ENCODE data around the gene ARL2. TPM values are rescaled to one million over a fixed set of nuclear protein-coding genes. Genes with fewer than 3 reads are reported as not detected.

The ARL2 gene
- total RNA-seq, 1 experiment from 2014 or later = 203 TPM

DNA sequence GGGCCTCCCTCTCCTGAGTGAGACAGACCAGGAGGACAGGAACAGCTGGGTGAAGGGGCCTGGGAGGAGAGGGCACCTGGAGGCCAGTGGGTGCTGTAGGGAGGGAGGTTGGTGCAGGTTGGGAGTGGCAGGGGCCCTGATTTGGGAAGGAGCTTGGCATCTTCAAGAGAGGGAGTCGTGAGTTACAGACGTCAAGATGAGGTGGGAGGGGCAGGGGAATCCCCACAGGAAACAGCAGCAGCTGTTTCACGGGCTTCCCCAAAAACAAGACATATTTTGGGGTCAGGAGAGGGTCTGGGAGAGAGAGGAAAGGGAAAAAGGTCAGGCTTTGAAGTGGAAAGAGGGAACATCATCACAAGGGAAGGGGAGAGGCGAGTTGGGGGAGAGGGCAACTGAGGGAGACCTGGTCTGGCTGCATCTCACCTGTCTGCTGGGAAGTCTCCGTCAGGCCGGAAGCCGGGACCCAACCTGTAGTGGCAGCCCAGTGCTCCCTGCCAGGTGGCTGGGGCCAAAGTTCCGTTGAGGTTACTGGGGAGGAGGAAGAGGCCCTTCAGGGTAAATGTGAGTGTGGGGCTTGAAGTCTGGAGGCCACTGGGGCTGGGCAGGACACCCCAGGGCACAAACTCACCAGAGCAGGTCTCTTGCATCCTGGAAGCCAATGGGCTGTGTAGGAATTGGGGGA, 40.0 kb downstream of the ARL2 start:
- Histone ChIP-seq H4K20me1 (ENCODE audit: control insufficient read depth, insufficient read depth, insufficient read length) (no peaks in the 10 kb centered on the region), H2BK15ac (ENCODE audit: low read depth, low read length) (no peak overlapping the region), H3K14ac (ENCODE audit: insufficient read depth, low read length) (no peak overlapping the region), H2BK12ac (ENCODE audit: insufficient read length, low read depth, low read length) (no peak overlapping the region), H2BK120ac (ENCODE audit: low read depth, low read length, poor library complexity, severe bottlenecking) (no peak overlapping the region), H3K79me1 (ENCODE audit: insufficient read depth, low read depth, low read length, poor library complexity, severe bottlenecking) (no peaks in the 10 kb centered on the region), H3K23me2 (ENCODE audit: insufficient read length, low read depth, low read length, poor library complexity, severe bottlenecking) (no peaks in the 10 kb centered on the region), H3K9me3 (ENCODE audit: control insufficient read depth, low read depth, low read length) (no peaks in the 10 kb centered on the region), H3K4me1 (ENCODE audit: insufficient read depth, low read length) (no peaks in the 10 kb centered on the region), H2BK5ac (ENCODE audit: insufficient read length, low read length) (no peak overlapping the region), H4K5ac (ENCODE audit: insufficient read length, low read depth, low read length) (no peak overlapping the region), H3T11ph (ENCODE audit: low read length) (no peak overlapping the region), H3K27me3 (ENCODE audit: insufficient read depth, low read length) (no peaks in the 10 kb centered on the region), H3K4ac (ENCODE audit: low read depth, low read length) (no peak overlapping the region), H3K27ac (ENCODE audit: insufficient read length, low read depth, low read length) (no peak overlapping the region), H3K23ac (ENCODE audit: insufficient read length, low read depth, low read length) (no peak overlapping the region), H3K79me2 (ENCODE audit: insufficient read depth, low read length) (no peaks in the 10 kb centered on the region), H3K56ac (ENCODE audit: insufficient read length, low read depth, low read length) (no peak overlapping the region), H3K18ac (ENCODE audit: insufficient read length, low read depth, low read length) (no peak overlapping the region), H2BK20ac (ENCODE audit: low read depth, low read length, poor library complexity, severe bottlenecking) (no peak overlapping the region), H3K4me2 (ENCODE audit: insufficient read depth, insufficient read length, low read length) (no peak overlapping the region), H4K8ac (replicated peaks; ENCODE audit: insufficient read length, low read depth, low read length) (no peak overlapping the region), H4K91ac (ENCODE audit: insufficient read length, low read depth, low read length) (no peak overlapping the region), H3K9ac (ENCODE audit: extremely low read depth, insufficient read length, low read length) (no peak overlapping the region), H2AFZ (ENCODE audit: low read length) (no peak overlapping the region), H2AK5ac (ENCODE audit: insufficient read length, low read length) (no peak overlapping the region)
- no peak overlapping the region; a peak in 1 of 5 replicates for H3K4me3 Mint-ChIP-seq
- no peaks in the 10 kb centered on the region; a peak in 1 of 5 replicates for H3K9me3 Mint-ChIP-seq
- H3K4me1 Mint-ChIP-seq = no peaks in the 10 kb centered on the region
- no peak for DNase-seq
- TF ChIP-seq, protein P1, sequence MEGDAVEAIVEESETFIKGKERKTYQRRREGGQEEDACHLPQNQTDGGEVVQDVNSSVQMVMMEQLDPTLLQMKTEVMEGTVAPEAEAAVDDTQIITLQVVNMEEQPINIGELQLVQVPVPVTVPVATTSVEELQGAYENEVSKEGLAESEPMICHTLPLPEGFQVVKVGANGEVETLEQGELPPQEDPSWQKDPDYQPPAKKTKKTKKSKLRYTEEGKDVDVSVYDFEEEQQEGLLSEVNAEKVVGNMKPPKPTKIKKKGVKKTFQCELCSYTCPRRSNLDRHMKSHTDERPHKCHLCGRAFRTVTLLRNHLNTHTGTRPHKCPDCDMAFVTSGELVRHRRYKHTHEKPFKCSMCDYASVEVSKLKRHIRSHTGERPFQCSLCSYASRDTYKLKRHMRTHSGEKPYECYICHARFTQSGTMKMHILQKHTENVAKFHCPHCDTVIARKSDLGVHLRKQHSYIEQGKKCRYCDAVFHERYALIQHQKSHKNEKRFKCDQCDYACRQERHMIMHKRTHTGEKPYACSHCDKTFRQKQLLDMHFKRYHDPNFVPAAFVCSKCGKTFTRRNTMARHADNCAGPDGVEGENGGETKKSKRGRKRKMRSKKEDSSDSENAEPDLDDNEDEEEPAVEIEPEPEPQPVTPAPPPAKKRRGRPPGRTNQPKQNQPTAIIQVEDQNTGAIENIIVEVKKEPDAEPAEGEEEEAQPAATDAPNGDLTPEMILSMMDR (conservative IDR thresholded peaks at IDR 0.05) = no peak
- no CpG with 5 or more reads among the region's 8 CpGs for WGBS (ENCODE audit: extremely low coverage, insufficient read length, low lambda C conversion rate)
- peak overlapping the region in 1 of 3 experiments; percentile 28; a peak in 2 of 7 replicates for H3K27ac Mint-ChIP-seq
- H3K36me3 Mint-ChIP-seq (ENCODE audit: insufficient read depth in 1 of 3, low read depth in 3 of 3) = no peaks in the 10 kb centered on the region
- peaks cover 7% of the 10 kb centered on the region for H3K27me3 Mint-ChIP-seq (ENCODE audit: low read depth)
